Right renal pelvis (tissue), 4 donors: ENCODE measurements around the gene PRAMEF8. TPM values are rescaled to one million over a fixed set of nuclear protein-coding genes. Genes with fewer than 3 reads are reported as not detected.

ENCODE experiments used
- polyA plus RNA-seq, 4 donors: library from polyadenylated mRNA; unstranded; fragments of 120-200 nt; gene quantifications; one replicate each; pipeline ENCODE4 v1.2.1, GENCODE V29; 2013; ENCODE audit not compliant: insufficient read length in 4 of 4

PRAMEF8 gene
- polyA plus RNA-seq, 4 donors: not detected

Other genes with a start within 250 kb of the PRAMEF8 start
- gene PRAMEF27, start 228.6 kb downstream of the PRAMEF8 start, polyA plus RNA-seq: not detected
- gene HNRNPCL3, start 224.4 kb downstream of the PRAMEF8 start, polyA plus RNA-seq: not detected
- gene PRAMEF25, start 214.4 kb downstream of the PRAMEF8 start, polyA plus RNA-seq: not detected
- gene HNRNPCL2, start 168.3 kb downstream of the PRAMEF8 start, polyA plus RNA-seq: under 1 TPM in 2 of 4 donors, not detected in 2; 0.27 to 0.28 TPM
- gene PRAMEF26, start 129.1 kb downstream of the PRAMEF8 start, polyA plus RNA-seq: not detected
- under 1 TPM in 2 of 4 donors, not detected in 2; 0.16 to 0.22 TPM for gene HNRNPCL4, start 119.5 kb downstream of the PRAMEF8 start, polyA plus RNA-seq
- not detected for gene PRAMEF9, start 113.3 kb downstream of the PRAMEF8 start, polyA plus RNA-seq
- not detected for gene PRAMEF13, start 83.7 kb downstream of the PRAMEF8 start, polyA plus RNA-seq
- not detected for gene PRAMEF18, start 59.0 kb downstream of the PRAMEF8 start, polyA plus RNA-seq
- not detected for gene PRAMEF5, start 30.9 kb downstream of the PRAMEF8 start, polyA plus RNA-seq
- gene PRAMEF33, start 18.4 kb upstream of the PRAMEF8 start, polyA plus RNA-seq: not detected
- not detected for gene PRAMEF15, start 30.4 kb upstream of the PRAMEF8 start, polyA plus RNA-seq
- not detected for gene PRAMEF14, start 62.0 kb upstream of the PRAMEF8 start, polyA plus RNA-seq
- not detected for gene PRAMEF19, start 86.8 kb upstream of the PRAMEF8 start, polyA plus RNA-seq
- gene PRAMEF17, start 104.5 kb upstream of the PRAMEF8 start, polyA plus RNA-seq: not detected
- gene PRAMEF20, start 125.3 kb upstream of the PRAMEF8 start, polyA plus RNA-seq: not detected
- gene LRRC38, start 228.9 kb upstream of the PRAMEF8 start, polyA plus RNA-seq: under 1 TPM in 1 of 4 donors, not detected in 3; 0.25 TPM